ENCODE measurements around the gene PCDHAC1.

PCDHAC1 gene

DNA sequence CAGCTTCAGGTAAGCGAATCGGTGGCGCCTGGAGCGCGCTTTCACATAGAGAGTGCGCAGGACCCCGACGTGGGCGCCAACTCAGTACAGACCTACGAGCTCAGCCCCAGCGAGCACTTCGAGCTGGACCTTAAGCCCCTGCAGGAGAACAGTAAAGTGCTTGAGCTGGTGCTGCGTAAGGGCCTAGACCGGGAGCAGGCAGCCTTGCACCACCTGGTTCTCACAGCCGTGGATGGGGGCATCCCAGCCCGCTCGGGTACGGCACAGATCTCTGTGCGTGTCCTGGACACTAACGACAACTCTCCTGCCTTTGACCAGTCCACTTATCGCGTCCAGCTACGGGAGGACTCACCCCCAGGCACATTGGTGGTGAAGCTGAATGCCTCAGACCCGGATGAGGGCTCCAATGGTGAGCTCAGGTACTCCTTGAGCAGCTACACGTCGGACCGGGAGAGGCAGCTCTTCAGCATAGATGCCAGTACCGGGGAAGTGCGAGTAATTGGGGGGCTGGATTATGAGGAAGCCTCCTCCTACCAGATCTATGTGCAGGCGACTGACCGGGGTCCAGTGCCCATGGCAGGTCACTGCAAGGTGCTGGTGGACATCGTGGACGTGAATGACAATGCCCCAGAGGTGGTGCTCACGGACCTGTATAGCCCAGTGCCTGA lies 41.3 kb downstream of the PCDHAC1 start:
- no peak for DNase-seq

DNA sequence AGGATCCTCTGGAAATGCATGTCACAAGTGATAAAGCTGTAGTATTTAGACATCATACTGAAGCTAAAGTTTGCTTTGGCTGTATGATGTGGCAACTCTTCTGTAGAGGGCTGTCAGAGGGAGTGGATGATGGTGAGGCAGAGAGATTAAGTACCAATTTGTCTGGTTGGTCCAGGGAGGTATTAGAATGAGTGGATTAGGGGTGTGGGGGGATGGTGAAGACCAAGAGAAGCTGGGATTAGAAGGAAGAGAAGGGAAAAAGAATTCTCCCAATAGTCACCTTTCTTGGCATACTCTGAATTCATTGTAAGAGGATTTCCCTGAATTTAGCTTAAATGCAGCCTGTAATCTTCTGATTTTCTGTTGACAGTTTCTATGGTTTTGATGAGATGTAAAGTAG lies 43.8 kb downstream of the PCDHAC1 start:
- no peak for DNase-seq

GRCh38 chr5:140973550-140973949 lies 47.5 kb downstream of the PCDHAC1 start:
- DNase-seq, result no peak

DNA sequence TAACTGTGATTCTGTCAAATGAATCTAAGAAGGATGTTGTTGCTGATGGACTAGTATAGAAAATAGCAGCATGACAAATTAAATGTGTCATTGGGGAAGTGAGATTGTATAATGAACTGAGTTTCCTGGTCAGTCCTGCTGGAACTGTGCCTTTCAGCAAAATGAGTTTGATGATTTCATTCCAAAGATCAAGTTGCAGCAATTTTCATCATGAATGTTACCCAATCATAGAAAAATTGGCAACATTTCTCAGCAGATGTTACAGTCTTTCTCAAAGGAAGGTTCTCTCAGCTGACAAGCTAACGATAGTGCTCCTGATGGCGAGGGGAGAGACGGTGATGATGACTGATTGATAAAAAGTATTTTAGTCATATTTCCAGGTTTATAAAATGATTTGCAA lies 50.9 kb downstream of the PCDHAC1 start:
- DNase-seq, result no peak

- no peak for DNase-seq
Observed at GRCh38 chr5:140978260-140978659, 52.2 kb downstream of the PCDHAC1 start.

GRCh38 chr5:140978983-140979382 lies 52.9 kb downstream of the PCDHAC1 start:
- DNase-seq, result no peak

All from NCI-H146 (cell line).